Hepatocyte (in vitro differentiated cells): ENCODE data around the gene ZDHHC14. TPM values are rescaled to one million over a fixed set of nuclear protein-coding genes. Genes with fewer than 3 reads are reported as not detected.

Experiments
- DNase-seq: peaks from one replicate; pipeline ENCODE4 v3.0.0-alpha.2; 2016; ENCODE audit warnings: low spot score
- H2AFZ ChIP-seq: fragments of 200-600 bp; sonication (generic); 2 replicates; pipeline ENCODE4 v1.6.0; 2016; ENCODE audit warnings: antibody characterized with exemption, mild to moderate bottlenecking
- H3K27ac ChIP-seq: fragments of 200-600 bp; sonication (generic); 2 replicates; pipeline ENCODE4 v1.5.1; 2016; ENCODE audit warnings: mild to moderate bottlenecking
- H3K27me3 ChIP-seq: fragments of 200-600 bp; sonication (generic); 2 replicates; pipeline ENCODE4 v1.6.1; 2016
- H3K36me3 ChIP-seq: fragments of 200-600 bp; sonication (generic); replicated peaks from 2 replicates; pipeline ENCODE4 v1.5.1; 2016; ENCODE audit warnings: low read depth; ENCODE audit not compliant: insufficient read depth
- H3K4me1 ChIP-seq: fragments of 200-600 bp; sonication (generic); 2 replicates; pipeline ENCODE4 v1.5.1; 2016; ENCODE audit warnings: mild to moderate bottlenecking, moderate library complexity; ENCODE audit not compliant: insufficient read depth
- H3K4me2 ChIP-seq: fragments of 200-600 bp; sonication (generic); 2 replicates; pipeline ENCODE4 v1.6.0; 2016
- H3K4me3 ChIP-seq: fragments of 200-600 bp; sonication (generic); 2 replicates; pipeline ENCODE4 v1.5.1; 2016; ENCODE audit warnings: mild to moderate bottlenecking
- H3K79me2 ChIP-seq: fragments of 200-600 bp; sonication (generic); 2 replicates; pipeline ENCODE4 v1.6.0; 2017; ENCODE audit warnings: mild to moderate bottlenecking
- H3K9me2 ChIP-seq: fragments of 200-600 bp; sonication (generic); replicated peaks from 2 replicates; pipeline ENCODE4 v1.6.0; 2017; ENCODE audit warnings: mild to moderate bottlenecking; ENCODE audit not compliant: insufficient read depth
- H3K9me3 ChIP-seq: fragments of 200-600 bp; sonication (generic); 2 replicates; pipeline ENCODE4 v1.5.1; 2016; ENCODE audit warnings: low read depth, mild to moderate bottlenecking
- H4K20me1 ChIP-seq: fragments of 200-600 bp; sonication (generic); 2 replicates; pipeline ENCODE4 v1.6.0; 2016; ENCODE audit warnings: mild to moderate bottlenecking; ENCODE audit not compliant: insufficient read depth, poor library complexity, severe bottlenecking
- CTCF ChIP-seq: fragments of 200-600 bp; sonication (generic); IDR thresholded peaks from 2 replicates; pipeline ENCODE4 v1.5.1; 2016; ENCODE audit warnings: antibody characterized with exemption, mild to moderate bottlenecking; ENCODE audit not compliant: poor library complexity
- EZH2 ChIP-seq: fragments of 200-600 bp; sonication (generic); IDR thresholded peaks from 2 replicates; pipeline ENCODE4 v1.6.1; 2016; ENCODE audit warnings: antibody characterized with exemption, mild to moderate bottlenecking, borderline replicate concordance
- EZH2phosphoT487 ChIP-seq: fragments of 200-600 bp; sonication (generic); IDR thresholded peaks from one replicate; pipeline ENCODE4 v1.6.1; 2018; ENCODE audit warnings: antibody characterized with exemption, mild to moderate bottlenecking, low read depth, moderate library complexity; ENCODE audit not compliant: unreplicated experiment, severe bottlenecking
- WGBS: methylation state at CpG from one replicate; pipeline ENCODE4 v1.1.6; 2016; ENCODE audit warnings: low lambda C conversion rate; ENCODE audit errors: missing lambda C conversion rate; 5-methylcytosine and 5-hydroxymethylcytosine counted together
- polyA plus RNA-seq: library from polyadenylated mRNA; unstranded; fragments of >200 nt; fragmentation: Nextera tagmentation; extraction: Ambion mirVana; gene quantifications from 2 replicates; pipeline ENCODE4 v1.2.1, GENCODE V29; 2016
- total RNA-seq: library from RNA; depleted of rRNA; stranded (reverse); fragments of >200 nt; gene quantifications from 2 replicates; pipeline ENCODE4 v1.2.3, GENCODE V29; 2014

ZDHHC14 gene
- total and polyA plus RNA-seq, 2 experiments from 2014 or later: 11.8 to 25.2 TPM

GRCh38 chr6:157525918-157526425, 145.0 kb downstream of the ZDHHC14 start:
- Histone ChIP-seq H3K9me2 (no peaks in the 10 kb centered on the region), H3K4me2 (no peak overlapping the region), H3K4me1 (peaks cover 17% of the 10 kb centered on the region), H3K36me3 (no peaks in the 10 kb centered on the region), H3K79me2 (no peaks in the 10 kb centered on the region), H4K20me1 (no peaks in the 10 kb centered on the region), H3K27ac (no peak overlapping the region), H2AFZ (no peak overlapping the region), H3K4me3 (no peak overlapping the region), H3K27me3 (no peaks in the 10 kb centered on the region), H3K9me3 (no peaks in the 10 kb centered on the region)
- 85% methylated on average over 5 of the region's 5 CpGs for WGBS
- DNase-seq: no peak
- TF ChIP-seq EZH2phosphoT487: no peak
- TF ChIP-seq EZH2: no peak
- no peak for TF ChIP-seq CTCF

DNA sequence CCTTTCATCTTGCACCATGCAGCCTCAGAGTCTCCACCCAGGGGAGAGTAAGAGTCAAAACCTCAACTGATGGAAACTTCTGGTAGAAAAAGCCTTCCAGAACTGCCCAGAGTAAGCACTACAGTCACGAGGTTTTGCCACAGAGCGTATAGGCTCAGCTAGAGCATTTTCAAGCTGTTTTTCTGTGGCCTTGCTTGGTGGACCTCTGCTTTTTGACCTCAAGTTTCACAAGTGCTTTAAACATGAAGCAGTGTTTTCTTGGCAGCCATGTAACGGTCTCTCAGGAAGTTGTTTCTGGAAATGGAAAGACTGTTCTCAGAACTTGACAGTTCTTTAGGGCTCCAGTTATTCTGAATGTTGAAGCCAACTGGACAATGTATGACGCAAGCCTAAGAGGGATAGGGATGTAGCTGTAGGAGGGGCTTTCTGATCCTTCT, 146.5 kb downstream of the ZDHHC14 start:
- no peaks in the 10 kb centered on the region for H4K20me1 ChIP-seq
- H2AFZ ChIP-seq: no peak overlapping the region
- DNase-seq: no peak
- no peaks in the 10 kb centered on the region for H3K9me2 ChIP-seq
- no peak overlapping the region for H3K4me2 ChIP-seq
- TF ChIP-seq EZH2 (no peak), CTCF (no peak), EZH2phosphoT487 (no peak)
- no peak overlapping the region for H3K4me3 ChIP-seq
- no peaks in the 10 kb centered on the region for H3K9me3 ChIP-seq
- no peaks in the 10 kb centered on the region for H3K36me3 ChIP-seq
- H3K27me3 ChIP-seq: no peaks in the 10 kb centered on the region
- WGBS: 85% methylated on average over 4 of the region's 4 CpGs
- no peaks in the 10 kb centered on the region for H3K79me2 ChIP-seq
- H3K27ac ChIP-seq: no peak overlapping the region
- peaks cover 29% of the 10 kb centered on the region for H3K4me1 ChIP-seq

DNA sequence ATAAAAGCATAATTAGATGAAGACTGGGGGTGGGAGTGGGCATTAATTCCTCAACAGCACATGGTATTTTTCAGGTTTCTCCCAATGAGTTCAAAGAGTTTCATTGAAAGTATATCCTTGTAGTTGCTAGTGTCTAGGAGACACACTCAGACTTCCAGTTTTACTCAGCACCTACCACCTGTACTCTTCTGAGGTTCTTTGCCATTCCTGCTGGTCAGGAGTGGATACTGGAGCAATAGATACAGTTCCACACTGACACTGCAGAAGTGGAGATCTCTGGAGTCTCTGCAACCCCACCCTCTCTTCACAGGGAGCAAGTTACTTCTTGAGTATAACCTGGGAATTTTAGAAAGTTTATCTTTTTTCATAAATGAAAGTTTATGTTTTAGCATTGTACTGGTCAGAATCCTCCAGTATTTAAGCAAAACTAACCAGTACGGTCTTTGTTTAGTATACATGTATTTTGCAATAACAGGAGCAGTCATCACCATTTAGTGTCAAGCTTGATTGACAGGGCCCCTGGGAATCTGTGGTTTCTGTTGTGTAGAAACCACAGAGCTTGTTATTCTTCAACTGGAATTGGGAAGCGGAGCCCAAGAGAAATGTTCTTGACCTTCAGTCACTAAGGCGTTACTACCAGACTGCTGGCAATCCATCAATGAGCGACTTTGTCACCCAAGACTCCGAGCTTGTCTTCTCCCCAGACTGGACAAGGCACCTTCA, 148.1 kb downstream of the ZDHHC14 start:
- Histone ChIP-seq H3K4me3 (no peak overlapping the region), H2AFZ (no peak overlapping the region), H3K27ac (peak overlapping the region; percentile 89), H3K79me2 (peaks cover 5% of the 10 kb centered on the region), H3K4me2 (no peak overlapping the region), H4K20me1 (no peaks in the 10 kb centered on the region), H3K9me3 (no peaks in the 10 kb centered on the region), H3K4me1 (peaks cover 39% of the 10 kb centered on the region), H3K9me2 (no peaks in the 10 kb centered on the region), H3K27me3 (no peaks in the 10 kb centered on the region), H3K36me3 (no peaks in the 10 kb centered on the region)
- WGBS: 70% methylated on average over 5 of the region's 5 CpGs
- TF ChIP-seq EZH2phosphoT487 (no peak), CTCF (no peak), EZH2 (no peak)
- peak; percentile 33 for DNase-seq
